Gastroesophageal sphincter (tissue), 4 donors: ENCODE results near the gene PGBD2. TPM values are rescaled to one million over a fixed set of nuclear protein-coding genes. Genes with fewer than 3 reads are reported as not detected.

Experiments used
- ATAC-seq: fragments of 150-250 bp; one replicate; pipeline ENCODE4 v1.9.1; 2016; ENCODE audit warnings: mild to moderate bottlenecking, moderate library complexity
- H3K27ac ChIP-seq, 4 donors: fragments of 200-600 bp; sonication (generic) in 3 of 4; 1 replicate in 3 of 4; 2 replicates in 1 of 4; pipeline ENCODE4 v1.5.1; 2016 to 2019
- H3K27me3 ChIP-seq: fragments of 200-600 bp; sonication (generic); one replicate; pipeline ENCODE4 v1.5.1; 2019
- H3K36me3 ChIP-seq, 2 donors: fragments of 200-600 bp; sonication (generic); one replicate each; pipeline ENCODE4 v1.5.1; 2019; ENCODE audit warnings: control low read depth in 1 of 2
- H3K4me1 ChIP-seq, 3 donors: fragments of 200-600 bp; sonication (generic); 1 replicate in 2 of 3; 2 replicates in 1 of 3; pipeline ENCODE4 v1.5.1; 2016 to 2019; ENCODE audit warnings: control low read depth in 2 of 3
- H3K4me3 ChIP-seq, 2 donors: fragments of 200-600 bp; sonication (generic); one replicate each; pipeline ENCODE4 v1.5.1; 2019; ENCODE audit warnings: mild to moderate bottlenecking in 1 of 2, moderate library complexity in 1 of 2
- H3K9me3 ChIP-seq, 3 donors: fragments of 200-600 bp; sonication (generic); one replicate each; pipeline ENCODE4 v1.5.1; 2017 to 2019; ENCODE audit warnings: control low read depth in 2 of 3
- CTCF ChIP-seq, 4 experiments: fragments of 200-600 bp in 2 of 4; fragments of 450-650 bp in 2 of 4; sonication (generic) in 1 of 4; IDR thresholded peaks; one replicate each; pipeline ENCODE4 v1.5.1; 2017 to 2019; ENCODE audit warnings: antibody characterized with exemption in 4 of 4, mild to moderate bottlenecking in 2 of 4, moderate library complexity in 2 of 4
- EP300 ChIP-seq: sonication (generic); formaldehyde crosslinking; IDR thresholded peaks from one replicate; pipeline ENCODE4 v1.6.1; 2017; ENCODE audit warnings: antibody characterized with exemption, mild to moderate bottlenecking
- POLR2A ChIP-seq, 2 donors: fragments of 450-650 bp; IDR thresholded peaks; one replicate each; pipeline ENCODE4 v1.6.1; 2017; ENCODE audit warnings: antibody characterized with exemption in 2 of 2, mild to moderate bottlenecking in 2 of 2, moderate library complexity in 1 of 2
- POLR2AphosphoS5 ChIP-seq: sonication (generic); formaldehyde crosslinking; IDR thresholded peaks from one replicate; pipeline ENCODE4 v1.6.1; 2017; ENCODE audit warnings: antibody characterized with exemption
- WGBS, 2 donors: methylation state at CpG; one replicate each; pipeline ENCODE4 v1.1.5; 2018; ENCODE audit warnings: low coverage in 1 of 2; 5-methylcytosine and 5-hydroxymethylcytosine counted together
- total RNA-seq, 4 donors: library from RNA; depleted of rRNA; stranded (reverse); fragments of >200 nt; gene quantifications; one replicate each; pipeline ENCODE4 v1.1.0, GENCODE V29; 2016

PGBD2 gene
- total RNA-seq, 4 donors from 2014 or later, result 3.6 to 5.9 (median 4.7) TPM

- Histone ChIP-seq H3K27me3 (peaks cover 20% of the 10 kb centered on the region), H3K4me3 (no peak overlapping the region), H3K4me1 (no peaks in the 10 kb centered on the region), H3K9me3 (no peaks in the 10 kb centered on the region), H3K36me3 (no peaks in the 10 kb centered on the region), H3K27ac (no peak overlapping the region)
- no peak for TF ChIP-seq EP300
- TF ChIP-seq POLR2AphosphoS5, result no peak
- no peak for TF ChIP-seq CTCF (IDR thresholded peaks at IDR 0.05)
- TF ChIP-seq POLR2A (IDR thresholded peaks at IDR 0.05), result no peak
- ATAC-seq, result no peak
Measured at GRCh38 chr1:248894837-248895236, 11.2 kb upstream of the PGBD2 start.

- Histone ChIP-seq H3K4me1 (no peaks in the 10 kb centered on the region), H3K27ac (no peak overlapping the region), H3K36me3 (no peaks in the 10 kb centered on the region), H3K4me3 (no peak overlapping the region), H3K27me3 (peaks cover 20% of the 10 kb centered on the region), H3K9me3 (no peaks in the 10 kb centered on the region)
- WGBS, 2 donors, result 50 to 67% methylated on average over 1 of the region's 9 CpGs
- TF ChIP-seq POLR2A (IDR thresholded peaks at IDR 0.05), result no peak
- TF ChIP-seq POLR2AphosphoS5, result no peak
- ATAC-seq, result no peak
Measured at GRCh38 chr1:248897412-248898337, 8.4 kb upstream of the PGBD2 start.

GRCh38 chr1:248900637-248901036, 5.4 kb upstream of the PGBD2 start:
- H3K4me1 ChIP-seq, result peaks cover 0 to 4% (median 0%) of the 10 kb centered on the region in 3 donors
- H3K4me3 ChIP-seq, result no peak overlapping the region
- WGBS, 2 donors, result 90 to 100% methylated on average over 1 of the region's 1 CpG
- no peaks in the 10 kb centered on the region for H3K36me3 ChIP-seq
- no peaks in the 10 kb centered on the region for H3K9me3 ChIP-seq
- ATAC-seq, result no peak
- TF ChIP-seq CTCF (IDR thresholded peaks at IDR 0.05) (no peak), POLR2A (IDR thresholded peaks at IDR 0.05) (no peak), POLR2AphosphoS5 (no peak), EP300 (no peak)
- peaks cover 20% of the 10 kb centered on the region for H3K27me3 ChIP-seq
- H3K27ac ChIP-seq, result no peak overlapping the region

GRCh38 chr1:248901578-248901977, 4.5 kb upstream of the PGBD2 start:
- H3K27ac ChIP-seq, result no peak overlapping the region
- H3K9me3 ChIP-seq, result no peaks in the 10 kb centered on the region
- no peak overlapping the region for H3K4me3 ChIP-seq
- TF ChIP-seq POLR2AphosphoS5 (no peak), EP300 (no peak), CTCF (IDR thresholded peaks at IDR 0.05) (no peak), POLR2A (IDR thresholded peaks at IDR 0.05) (no peak)
- no peaks in the 10 kb centered on the region for H3K36me3 ChIP-seq
- WGBS, 2 donors, result 49 to 80% methylated on average over 1 to 2 of the region's 2 CpGs
- no peak for ATAC-seq
- peaks cover 14% of the 10 kb centered on the region for H3K27me3 ChIP-seq
- H3K4me1 ChIP-seq, result peaks cover 0 to 5% (median 0%) of the 10 kb centered on the region in 3 donors

GRCh38 chr1:248904437-248905216, 1.4 kb upstream of the PGBD2 start:
- Histone ChIP-seq H3K36me3 (no peaks in the 10 kb centered on the region), H3K4me3 (no peak overlapping the region), H3K27ac (no peak overlapping the region), H3K4me1 (peaks cover 0 to 26% (median 4%) of the 10 kb centered on the region in 3 donors), H3K9me3 (no peaks in the 10 kb centered on the region), H3K27me3 (no peaks in the 10 kb centered on the region)
- TF ChIP-seq POLR2AphosphoS5 (no peak), POLR2A (IDR thresholded peaks at IDR 0.05) (no peak), EP300 (no peak), CTCF (IDR thresholded peaks at IDR 0.05) (no peak)
- WGBS, 2 donors, result 89 to 93% methylated on average over 3 of the region's 3 CpGs
- no peak for ATAC-seq
